Mesenteric fat pad (tissue), 1 donor: Measurements from ENCODE around the gene ADO. TPM values are rescaled to one million over a fixed set of nuclear protein-coding genes. Genes with fewer than 3 reads are reported as not detected.

Experiments used
- total RNA-seq: library from RNA; stranded (reverse); fragmentation: NEBNext Ultra II Directional; extraction: Animal tissue kit (Norgen Biotek cat#: 25700); gene quantifications from one replicate; pipeline ENCODE4 v1.2.1, GENCODE V29; 2021
- donor health status: DM: yes; HTN: yes; CAD: no.

Gene ADO
- total RNA-seq, 1 donor from 2014 or later = 18.5 TPM

Other genes starting within 250 kb of the ADO start
- 21.1 TPM for gene EGR2, start 11.6 kb downstream of the ADO start, total RNA-seq